GM18498 (cell line): ENCODE measurements around the gene DSG3.
"Not testable (repeated sequence)": the region's sequence is repeated elsewhere in the genome, so short reads cannot be mapped to it uniquely, and the experiment has no call there.

Experiments
- ATAC-seq: cut with Tn5 transposase; IDR thresholded peaks from one replicate; pipeline ENCODE4 v1.9.1; 2021; ENCODE audit warnings: mild to moderate bottlenecking, moderate library complexity; ENCODE audit not compliant: unreplicated experiment

The DSG3 gene

DNA sequence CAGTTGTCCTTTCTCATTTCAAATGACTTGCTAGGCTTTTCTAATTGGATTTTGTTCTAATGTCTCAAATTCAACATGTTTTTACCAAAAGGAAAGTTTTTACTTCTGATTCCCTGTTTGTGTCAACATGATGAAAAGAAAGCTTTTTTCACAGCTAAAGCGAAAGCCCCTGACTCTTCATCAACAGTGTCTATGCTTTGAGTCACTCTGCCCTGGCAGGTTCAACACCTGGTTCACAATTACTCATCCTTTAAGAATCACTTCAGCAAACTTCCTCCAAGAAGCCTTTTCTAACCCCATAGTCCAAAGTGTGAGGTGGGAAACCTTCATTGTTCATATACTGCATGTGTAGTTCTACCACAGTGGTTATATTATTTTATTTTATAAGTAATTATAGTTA, 42.8 kb downstream of the DSG3 start:
- peak; percentile 82 for ATAC-seq

GRCh38 chr18:31490833-31491232, 43.3 kb downstream of the DSG3 start:
- ATAC-seq, result no peak

DNA sequence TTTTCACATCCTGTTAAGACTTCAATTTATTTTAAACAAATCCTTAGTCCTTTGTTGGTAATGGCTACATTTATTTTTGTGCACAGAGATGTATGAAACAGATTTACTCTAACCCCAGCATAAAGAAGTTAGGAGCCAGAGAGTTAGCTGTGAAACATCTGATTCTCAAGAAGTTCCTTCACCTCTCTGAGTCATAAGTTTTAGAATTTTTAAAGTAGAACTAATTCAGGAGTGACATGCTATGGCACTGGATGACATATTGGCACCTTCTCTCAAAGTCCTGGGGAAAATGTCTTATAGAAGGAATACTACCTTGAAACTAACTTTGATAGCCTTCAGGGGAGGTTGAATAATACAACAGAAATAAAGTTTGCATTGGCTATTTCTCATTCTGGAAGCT, 44.0 kb downstream of the DSG3 start:
- no peak for ATAC-seq

- ATAC-seq, result no peak
Observed at GRCh38 chr18:31492671-31493070, 45.1 kb downstream of the DSG3 start.

- no peak for ATAC-seq
Observed at GRCh38 chr18:31493171-31493570, 45.6 kb downstream of the DSG3 start.

DNA sequence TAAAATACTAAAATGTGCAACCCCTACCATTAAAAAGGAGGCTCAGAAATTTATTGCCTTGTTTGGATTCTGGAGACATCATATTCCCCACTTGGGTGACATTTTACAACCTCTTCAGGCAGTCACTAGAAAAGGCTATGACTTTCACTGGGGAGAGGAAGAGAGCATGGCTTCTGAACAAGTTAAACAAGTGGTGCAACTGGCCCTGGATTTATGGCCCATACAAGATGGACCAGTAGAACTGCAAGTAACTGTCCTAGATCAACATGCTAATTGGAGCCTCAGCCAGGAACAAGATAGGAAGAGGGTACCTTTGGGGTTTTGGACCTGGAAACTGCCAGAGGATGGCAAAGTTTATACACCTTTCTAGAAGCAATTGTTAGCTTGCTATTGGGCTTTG, 46.4 kb downstream of the DSG3 start:
- no peak for ATAC-seq

DNA sequence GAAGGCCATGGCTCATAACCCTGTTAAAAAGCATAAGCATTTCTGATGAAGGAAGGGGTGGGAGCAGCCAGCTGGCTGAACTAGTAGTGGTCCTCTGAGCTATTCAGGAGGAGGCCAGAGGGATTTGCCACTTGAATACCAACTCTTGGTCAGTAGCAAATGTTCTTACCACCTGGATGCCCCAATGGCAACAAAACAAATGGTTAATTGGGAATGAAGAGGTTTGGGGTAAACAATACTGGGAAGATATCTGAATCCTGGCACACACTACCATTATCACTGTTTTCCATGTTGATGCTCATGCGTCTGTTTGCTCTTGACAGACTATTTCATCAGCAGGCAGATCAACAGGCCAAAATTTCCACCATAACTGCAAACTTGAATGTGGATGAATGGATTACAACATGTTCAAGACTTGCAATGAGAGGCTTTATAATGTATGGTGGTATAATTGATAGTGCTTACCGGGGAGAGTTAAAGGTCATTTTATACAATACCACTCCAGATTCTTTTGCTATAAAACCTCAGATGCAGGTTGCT, 47.2 kb downstream of the DSG3 start:
- ATAC-seq, result not testable (repeated sequence)

- ATAC-seq, result peak; percentile 6
Observed at GRCh38 chr18:31497404-31497835, 49.9 kb downstream of the DSG3 start.

GRCh38 chr18:31497836-31498573, 50.5 kb downstream of the DSG3 start, which contains the start of gene DSG2:
Gene DSG2, plus strand, starts transcription at chr18:31498177. Its CDS starts 75 bp downstream, at chr18:31498252.
- ATAC-seq, result peak; percentile 56

- no peak for ATAC-seq
Observed at GRCh38 chr18:31498574-31499524, 51.3 kb downstream of the DSG3 start.

DNA sequence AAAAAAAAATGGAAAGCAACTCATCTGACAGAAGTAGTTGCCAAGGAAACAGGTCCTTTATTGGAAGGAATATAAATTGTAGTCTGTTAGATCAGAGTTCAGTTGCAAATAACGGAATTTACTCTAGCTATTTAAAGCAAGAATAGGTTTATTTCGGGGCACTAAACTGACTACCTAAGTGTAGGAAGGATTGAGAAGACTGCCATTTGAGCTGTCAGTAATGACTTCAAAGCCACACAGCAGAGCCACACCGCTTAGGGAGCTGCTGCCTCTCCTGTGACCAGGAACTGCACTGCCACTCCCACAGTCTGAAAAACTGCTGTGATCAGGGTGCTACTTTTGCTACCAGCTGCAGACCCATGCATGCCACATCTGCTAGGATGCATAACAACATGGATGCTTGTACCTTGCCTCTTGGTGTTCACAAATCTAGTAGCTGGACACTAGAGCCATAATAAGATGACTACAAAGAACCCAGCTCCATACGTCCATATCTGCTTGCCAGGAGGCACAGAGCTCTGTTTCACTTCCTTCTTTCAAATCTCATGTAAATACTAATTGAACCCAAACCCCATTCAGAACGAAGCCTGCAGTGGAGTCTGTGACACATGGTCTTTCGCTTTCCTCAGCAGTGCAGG, 52.6 kb downstream of the DSG3 start:
- ATAC-seq, result peak; percentile 88

DNA sequence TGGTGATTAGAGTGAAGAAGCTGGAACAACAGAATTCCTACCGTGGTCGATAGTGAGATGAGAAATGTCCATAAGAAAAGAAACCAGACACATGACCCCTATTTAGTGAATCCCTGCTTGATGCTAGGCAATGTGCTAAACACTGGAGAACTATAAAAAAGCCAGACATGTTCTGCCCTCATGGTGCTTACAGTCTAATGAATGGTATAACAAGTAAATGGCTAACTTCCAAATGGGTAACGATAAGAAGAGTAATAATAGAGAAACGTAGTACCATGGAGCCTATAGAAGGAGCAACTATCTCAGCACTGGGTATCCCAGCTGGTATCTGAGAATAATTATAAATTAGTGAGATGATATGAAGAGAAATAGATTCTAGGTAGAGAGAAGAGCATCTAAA, 55.5 kb downstream of the DSG3 start:
- no peak for ATAC-seq

DNA sequence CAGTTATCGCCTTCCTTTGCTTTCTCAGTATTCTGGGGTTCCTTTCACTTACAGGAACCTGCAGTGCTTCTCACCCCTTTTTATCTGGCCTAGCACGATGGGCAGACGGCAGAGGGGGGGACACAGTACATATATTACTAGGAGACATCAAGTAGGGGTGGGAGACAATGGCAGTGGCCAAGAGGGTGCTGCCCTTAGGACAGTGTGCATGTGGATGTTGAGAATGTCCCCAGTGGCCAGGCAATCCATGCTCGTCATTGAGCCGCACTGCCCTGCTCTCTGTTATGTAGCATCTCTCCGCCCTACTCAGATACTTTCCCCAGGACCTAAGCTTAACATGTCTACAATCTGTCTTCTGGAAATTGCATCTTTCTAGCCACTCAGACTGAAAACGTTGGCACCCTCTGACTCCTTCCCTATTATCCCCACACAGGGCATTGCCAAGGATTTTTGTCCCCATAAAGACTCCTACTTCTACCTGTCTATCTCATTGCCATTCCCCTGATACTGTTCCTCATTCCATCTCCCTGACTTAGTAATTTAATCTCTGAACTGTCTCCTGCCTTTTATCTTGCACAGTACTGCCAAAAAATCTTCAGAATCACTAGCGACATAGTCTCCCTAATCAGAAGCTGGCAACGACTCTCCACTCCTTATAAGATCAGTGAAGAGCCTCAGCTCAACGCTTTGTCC, 57.1 kb downstream of the DSG3 start:
- no peak for ATAC-seq

DNA sequence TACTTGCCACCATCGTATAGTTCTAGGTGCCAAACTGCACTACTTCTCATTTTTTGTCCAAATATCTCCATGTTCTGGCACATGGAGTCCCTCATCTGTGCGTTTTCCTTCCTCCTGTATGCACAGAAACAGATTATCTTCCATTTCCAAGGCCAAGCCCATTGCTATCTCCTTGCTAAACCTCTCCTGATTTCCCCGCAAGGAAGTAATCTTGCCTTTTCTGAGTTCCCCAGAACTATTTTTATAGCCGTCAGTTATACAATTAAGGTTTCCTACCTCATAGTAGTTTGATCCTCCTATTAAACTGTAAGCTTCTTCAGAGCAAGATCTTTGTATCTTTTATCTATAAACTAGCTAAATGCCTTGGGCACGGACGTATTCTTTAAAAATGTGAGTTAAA, 57.6 kb downstream of the DSG3 start:
- no peak for ATAC-seq

DNA sequence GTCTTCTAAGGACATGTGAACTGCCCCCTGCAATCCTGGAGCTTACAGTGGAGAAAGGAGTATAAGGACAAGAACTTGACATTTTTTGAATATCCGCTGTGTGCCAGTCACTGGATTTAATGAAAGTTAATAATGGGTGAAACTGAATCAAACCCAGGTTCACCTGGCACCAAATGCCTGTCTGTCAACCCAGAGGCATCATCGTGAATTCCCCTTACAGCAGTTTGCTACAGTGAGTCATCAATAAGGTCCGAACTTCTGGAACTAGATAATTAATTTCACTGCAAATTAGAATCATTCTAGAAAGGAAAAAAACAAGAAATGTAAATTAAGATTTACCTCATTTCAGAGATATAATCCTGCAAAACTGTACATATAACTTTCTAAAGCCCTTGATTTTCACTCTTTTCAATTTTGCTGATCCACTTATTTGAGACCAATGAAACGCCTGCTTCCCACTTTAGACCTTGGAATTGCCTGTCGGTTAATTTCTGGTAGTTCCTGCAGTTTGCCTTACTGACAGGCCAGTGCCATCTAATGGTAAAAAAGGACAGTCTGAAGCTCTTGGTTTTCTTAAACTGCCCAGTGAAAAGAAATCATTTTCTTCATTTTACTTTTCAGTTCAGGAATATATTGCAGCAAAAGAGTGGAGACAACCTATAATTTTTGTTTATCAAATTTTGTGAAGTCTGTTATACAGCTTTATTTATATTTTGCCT, 58.6 kb downstream of the DSG3 start:
- no peak for ATAC-seq

GRCh38 chr18:31507124-31507523, 59.6 kb downstream of the DSG3 start:
- ATAC-seq, result not testable (repeated sequence)

DNA sequence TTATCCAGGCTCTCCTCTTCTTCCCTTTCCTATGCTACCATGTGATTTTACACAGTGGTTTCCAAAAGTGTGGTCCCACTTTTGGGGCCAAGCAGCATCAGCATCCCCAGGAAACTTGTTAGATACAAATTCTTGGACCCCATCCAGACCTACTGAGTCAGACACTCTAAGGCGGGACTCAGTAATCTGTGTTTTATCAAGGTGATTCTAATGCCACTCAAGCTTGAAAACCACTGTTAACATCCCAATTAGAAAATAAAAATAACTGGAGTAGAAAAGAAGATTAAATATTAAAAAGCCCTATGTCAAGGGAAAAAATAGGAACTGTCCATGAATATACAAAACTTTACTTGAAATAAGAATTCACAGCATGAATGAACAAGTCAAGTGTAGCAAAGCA, 61.2 kb downstream of the DSG3 start:
- no peak for ATAC-seq

DNA sequence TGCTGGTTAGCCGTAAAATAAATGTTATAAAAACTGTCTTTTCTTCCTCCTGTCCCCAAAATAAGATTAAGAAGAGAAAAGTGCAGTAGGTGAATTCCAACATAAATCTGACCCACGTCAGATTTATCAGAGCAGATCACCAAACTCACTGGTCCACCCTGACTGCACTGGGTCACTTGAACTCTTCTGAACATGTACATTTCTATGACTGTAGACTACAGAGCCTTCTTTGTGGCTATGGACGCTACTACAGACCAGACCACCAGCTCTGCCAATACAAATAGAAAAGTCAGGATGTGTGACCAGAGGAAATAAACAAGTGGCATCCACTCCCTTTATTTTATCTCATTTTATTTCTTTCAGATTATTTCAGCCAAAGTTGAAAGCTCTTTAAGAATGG, 62.0 kb downstream of the DSG3 start:
- ATAC-seq, result no peak

DNA sequence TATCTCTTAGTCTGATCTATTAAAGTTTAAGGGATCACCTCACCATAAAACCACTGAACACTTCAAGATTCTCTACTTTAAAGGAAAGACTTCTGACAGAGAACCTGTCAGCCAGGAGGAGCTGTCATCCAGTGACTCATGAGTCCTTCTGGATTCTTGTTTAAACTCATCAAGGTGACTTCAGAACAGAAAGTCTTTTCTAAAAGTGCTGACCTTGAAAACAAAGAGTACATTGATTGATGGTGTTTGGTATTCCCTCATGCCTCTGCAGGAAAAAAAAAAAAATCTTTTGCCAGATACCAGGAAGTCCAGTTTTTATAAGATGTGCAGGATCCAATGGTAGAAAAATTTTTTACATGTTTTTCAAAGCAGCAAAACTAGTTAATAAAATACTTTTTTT, 62.8 kb downstream of the DSG3 start:
- ATAC-seq, result no peak

DNA sequence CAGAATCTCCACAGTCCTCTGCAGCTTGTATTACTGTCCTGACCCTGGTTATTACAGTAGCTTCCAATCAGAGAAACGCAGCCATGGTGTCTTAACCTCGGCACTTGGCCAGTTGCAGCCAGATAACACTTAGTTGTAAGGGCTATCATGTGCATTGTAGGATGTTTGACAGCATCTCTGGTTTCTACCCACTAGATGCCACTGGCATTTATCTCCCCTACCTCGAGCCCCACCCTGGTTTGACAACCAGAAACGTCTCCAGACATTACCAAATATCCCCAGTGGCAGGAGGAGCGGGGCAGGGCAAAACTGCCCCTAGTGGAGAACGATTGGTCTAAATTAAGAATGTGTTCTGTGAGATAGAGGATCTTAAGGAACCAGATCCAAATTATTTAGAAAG, 63.6 kb downstream of the DSG3 start:
- ATAC-seq, result no peak
